ENCODE measurements around the gene OXER1. TPM values are rescaled to one million over a fixed set of nuclear protein-coding genes. Genes with fewer than 3 reads are reported as not detected.

The OXER1 gene, protein sequence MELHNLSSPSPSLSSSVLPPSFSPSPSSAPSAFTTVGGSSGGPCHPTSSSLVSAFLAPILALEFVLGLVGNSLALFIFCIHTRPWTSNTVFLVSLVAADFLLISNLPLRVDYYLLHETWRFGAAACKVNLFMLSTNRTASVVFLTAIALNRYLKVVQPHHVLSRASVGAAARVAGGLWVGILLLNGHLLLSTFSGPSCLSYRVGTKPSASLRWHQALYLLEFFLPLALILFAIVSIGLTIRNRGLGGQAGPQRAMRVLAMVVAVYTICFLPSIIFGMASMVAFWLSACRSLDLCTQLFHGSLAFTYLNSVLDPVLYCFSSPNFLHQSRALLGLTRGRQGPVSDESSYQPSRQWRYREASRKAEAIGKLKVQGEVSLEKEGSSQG
- under 1 TPM in 1 of 4 donors, not detected in 3; 0.56 TPM for total RNA-seq

GRCh38 chr2:42764096-42764495 is at the start of gene OXER1:
Gene OXER1, minus strand, starts transcription at chr2:42764135. Its CDS starts 73 bp downstream, at chr2:42764062.
- no peak for ATAC-seq
- TF ChIP-seq, protein P1, sequence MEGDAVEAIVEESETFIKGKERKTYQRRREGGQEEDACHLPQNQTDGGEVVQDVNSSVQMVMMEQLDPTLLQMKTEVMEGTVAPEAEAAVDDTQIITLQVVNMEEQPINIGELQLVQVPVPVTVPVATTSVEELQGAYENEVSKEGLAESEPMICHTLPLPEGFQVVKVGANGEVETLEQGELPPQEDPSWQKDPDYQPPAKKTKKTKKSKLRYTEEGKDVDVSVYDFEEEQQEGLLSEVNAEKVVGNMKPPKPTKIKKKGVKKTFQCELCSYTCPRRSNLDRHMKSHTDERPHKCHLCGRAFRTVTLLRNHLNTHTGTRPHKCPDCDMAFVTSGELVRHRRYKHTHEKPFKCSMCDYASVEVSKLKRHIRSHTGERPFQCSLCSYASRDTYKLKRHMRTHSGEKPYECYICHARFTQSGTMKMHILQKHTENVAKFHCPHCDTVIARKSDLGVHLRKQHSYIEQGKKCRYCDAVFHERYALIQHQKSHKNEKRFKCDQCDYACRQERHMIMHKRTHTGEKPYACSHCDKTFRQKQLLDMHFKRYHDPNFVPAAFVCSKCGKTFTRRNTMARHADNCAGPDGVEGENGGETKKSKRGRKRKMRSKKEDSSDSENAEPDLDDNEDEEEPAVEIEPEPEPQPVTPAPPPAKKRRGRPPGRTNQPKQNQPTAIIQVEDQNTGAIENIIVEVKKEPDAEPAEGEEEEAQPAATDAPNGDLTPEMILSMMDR (IDR thresholded peaks at IDR 0.05 in 4 of 5, conservative IDR thresholded peaks at IDR 0.05 in 1 of 5) = no peak
- TF ChIP-seq POLR2A (IDR thresholded peaks at IDR 0.05) = no peak
- in situ Hi-C loops (cut with MboI; ENCODE audit: low sequenced_read_pairs in 4 of 4) (no loop called here), intact Hi-C loops (cut with DNase I; ENCODE audit: low total_unique reads) (loop anchor here (10.0 kb wide), 1 partner anchor 269 kb away; the partner anchor contains the start of gene KCNG3)
- no peaks in the 10 kb centered on the region for H3K9me3 ChIP-seq
- no peaks in the 10 kb centered on the region for H3K27me3 ChIP-seq
- no peak within 1 kb of the TSS for H3K4me3 ChIP-seq
- no peak for DNase-seq
- H3K4me1 ChIP-seq = no peaks in the 10 kb centered on the region
- H3K27ac ChIP-seq = no peak within 1 kb of the TSS
- H3K36me3 ChIP-seq = no peaks in the 10 kb centered on the region

DNA sequence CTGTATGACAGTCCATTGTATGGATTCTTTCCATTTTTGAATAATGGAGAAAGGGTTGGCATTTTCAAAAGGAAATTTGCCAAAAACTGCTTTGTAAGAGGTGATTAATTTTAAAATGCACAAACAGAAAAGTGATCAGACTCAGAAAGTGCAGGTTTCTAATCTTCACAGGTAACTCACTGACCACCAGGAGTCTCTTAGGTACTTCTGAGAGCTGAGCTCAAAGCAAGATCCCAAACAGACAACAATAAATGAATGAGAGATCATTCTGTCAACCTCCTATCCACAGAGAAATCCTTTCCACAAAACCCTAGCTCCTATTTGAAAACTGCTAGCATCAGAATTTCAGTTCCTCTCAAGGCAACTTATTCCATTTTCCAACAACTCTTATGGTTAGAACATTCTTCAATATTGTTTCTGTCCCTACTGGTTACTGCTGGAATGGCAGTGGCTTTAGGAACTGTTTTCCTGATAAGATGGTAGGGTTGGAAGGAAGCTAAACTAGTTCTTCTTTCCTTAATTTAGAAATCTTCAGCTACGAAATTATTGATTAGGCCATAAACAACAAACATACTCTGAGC is 49.1 kb upstream of the OXER1 start:
- in situ Hi-C loops (cut with MboI; ENCODE audit: low sequenced_read_pairs in 4 of 4) (loop anchor here in 1 of 4 donors (25.0 kb wide), 1 partner anchor 451 kb away; the partner anchor contains the start of gene COX7A2L), intact Hi-C loops (cut with DNase I; ENCODE audit: low total_unique reads) (no loop called here)
- Histone ChIP-seq H3K4me1 (peaks cover 6 to 11% of the 10 kb centered on the region in 2 donors), H3K36me3 (no peaks in the 10 kb centered on the region), H3K4me3 (no peak overlapping the region), H3K27me3 (no peaks in the 10 kb centered on the region), H3K27ac (peak overlapping the region in 1 of 4 donors; percentile 0), H3K9me3 (no peaks in the 10 kb centered on the region)
- TF ChIP-seq POLR2A (IDR thresholded peaks at IDR 0.05) = no peak
- TF ChIP-seq, protein P1 (IDR thresholded peaks at IDR 0.05 in 4 of 5, conservative IDR thresholded peaks at IDR 0.05 in 1 of 5) = peak; percentile 19 to 58 (median 32)
- ATAC-seq (no peak), DNase-seq (no peak)

GRCh38 chr2:42810971-42811811 is 47.3 kb upstream of the OXER1 start:
- ATAC-seq (peak in 1 of 2 donors; percentile 9), DNase-seq (peak in 1 of 2 donors; percentile 52)
- Histone ChIP-seq H3K27ac (peak overlapping the region; percentile 96 to 100 (median 98)), H3K9me3 (no peaks in the 10 kb centered on the region), H3K36me3 (no peaks in the 10 kb centered on the region), H3K4me1 (peaks cover 6 to 11% of the 10 kb centered on the region in 2 donors), H3K27me3 (no peaks in the 10 kb centered on the region), H3K4me3 (peak overlapping the region; percentile 68 to 97 (median 84))
- TF ChIP-seq, protein P1 (IDR thresholded peaks at IDR 0.05 in 4 of 5, conservative IDR thresholded peaks at IDR 0.05 in 1 of 5) = no peak
- TF ChIP-seq POLR2A (IDR thresholded peaks at IDR 0.05) = peak in 1 of 2 donors; percentile 40
- intact Hi-C loops (cut with DNase I; ENCODE audit: low total_unique reads) = loop anchor here (1.0 kb wide), 1 partner anchor 57 kb away; no protein-coding TSS in a partner anchor
- in situ Hi-C loops (cut with MboI; ENCODE audit: low sequenced_read_pairs in 4 of 4) = loop anchor here in 1 of 4 donors (25.0 kb wide), 1 partner anchor 449 kb away; the partner anchor contains the start of gene COX7A2L
